H1 (cell line): Measurements from ENCODE around the gene INPP5J. TPM values are rescaled to one million over a fixed set of nuclear protein-coding genes. Genes with fewer than 3 reads are reported as not detected.

Experiments used
- BCL11A ChIP-seq, 2 experiments: IDR thresholded peaks; one replicate each; pipeline ENCODE4 v1.6.1; 2011; ENCODE audit warnings: low read depth in 2 of 2, low read length in 2 of 2, mild to moderate bottlenecking in 2 of 2
- CBX5 ChIP-seq: fragments of 300-800, 300-1000 bp; sonication (generic); IDR thresholded peaks from 2 replicates; pipeline ENCODE4 v1.7.1; 2016; ENCODE audit warnings: antibody characterized with exemption, low read length, low read depth
- CREB1 ChIP-seq: IDR thresholded peaks from 2 replicates; pipeline ENCODE4 v1.6.1; 2012; ENCODE audit warnings: inconsistent platforms
- FOSL1 ChIP-seq: IDR thresholded peaks from 2 replicates; pipeline ENCODE4 v1.6.1; 2011; ENCODE audit warnings: mild to moderate bottlenecking, low read depth, low read length, moderate library complexity; ENCODE audit not compliant: insufficient read depth
- RXRA ChIP-seq: IDR thresholded peaks from 2 replicates; pipeline ENCODE4 v1.6.1; 2011; ENCODE audit warnings: low read depth, mild to moderate bottlenecking, low read length, moderate library complexity; ENCODE audit not compliant: insufficient read depth
- TBP ChIP-seq: IDR thresholded peaks from 2 replicates; pipeline ENCODE4 v1.6.1; 2011; ENCODE audit warnings: low read depth, low read length, improper control_type of control experiment
- polyA plus RNA-seq, 7 experiments: library from polyadenylated mRNA; depleted of rRNA in 3 of 7; stranded (reverse) in 5 of 7; unstranded in 2 of 7; fragments of >200 nt in 5 of 7; fragments of 200-250 nt in 2 of 7; gene quantifications; 1 replicate in 5 of 7; 2 replicates in 1 of 7; 4 replicates in 1 of 7; pipeline versions ENCODE4 v1.2.1 to v1.2.3, GENCODE V29; 2011 to 2013; ENCODE audit warnings: missing spikeins in 2 of 7, mixed read lengths in 2 of 7
- total RNA-seq: library from RNA; stranded (reverse); fragmentation: NEBNext Ultra II Directional; extraction: Animal tissue kit (Norgen Biotek cat#: 25700); gene quantifications from 2 replicates; pipeline ENCODE4 v1.2.1, GENCODE V29; 2021
- TF ChIP-seq, protein P1 (sequence below): IDR thresholded peaks from 2 replicates; pipeline ENCODE4 v1.6.1; 2011; ENCODE audit warnings: low read length, improper control_type of control experiment
- TF ChIP-seq, protein P2 (sequence below), 3 experiments: IDR thresholded peaks; 1 replicate in 2 of 3; 2 replicates in 1 of 3; pipeline versions ENCODE4 v1.5.1 to v1.6.1; 2011; ENCODE audit warnings: low read length in 3 of 3, mild to moderate bottlenecking in 3 of 3, inconsistent platforms in 2 of 3, low read depth in 1 of 3, moderate library complexity in 1 of 3; ENCODE audit not compliant: insufficient read depth in 1 of 3; ENCODE audit errors: control extremely low read depth in 1 of 3

INPP5J gene
- total and polyA plus RNA-seq, 2 of the 8 experiments (the other 6 are each of a cell fraction or from before 2014, with no cell fraction given) = 5.4 to 6.0 TPM

DNA sequence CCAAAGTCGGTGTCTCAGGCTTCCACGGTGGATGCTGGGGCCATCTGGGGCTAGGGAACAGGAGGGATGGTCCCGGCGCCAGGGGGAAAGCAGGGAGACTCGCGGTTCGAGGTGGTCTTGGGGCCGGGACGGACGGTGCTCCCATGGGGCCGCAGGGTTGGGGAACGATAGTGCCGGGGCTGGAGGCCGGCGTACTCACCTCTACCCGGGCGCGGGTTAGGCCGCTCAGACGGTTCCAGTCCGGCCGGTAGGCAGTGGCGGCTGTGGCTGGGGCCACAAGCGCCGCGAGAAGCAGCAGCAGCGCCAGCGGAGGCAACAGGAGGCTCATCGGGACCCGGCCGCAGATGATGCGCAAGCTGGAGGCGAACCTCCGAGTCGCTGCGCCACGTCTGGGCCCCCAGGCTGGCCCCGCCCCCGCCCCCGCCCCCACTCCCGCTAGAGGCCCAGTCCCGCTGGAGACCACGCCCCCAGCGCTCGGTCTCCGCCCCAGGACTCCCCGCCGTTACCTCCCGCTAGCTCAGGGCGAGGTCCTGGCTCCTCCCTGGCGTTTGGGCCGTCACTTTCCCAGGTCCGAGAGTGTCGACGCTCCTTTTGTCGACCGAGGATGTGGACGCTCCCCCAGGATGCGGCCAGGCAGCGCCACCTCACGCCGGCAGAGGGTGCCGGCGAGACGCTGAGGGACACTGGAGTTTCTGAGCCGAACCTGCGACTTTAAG is 15.4 kb upstream of the INPP5J start, which contains the start of gene SELENOM (continued):
- TF ChIP-seq, protein P1, sequence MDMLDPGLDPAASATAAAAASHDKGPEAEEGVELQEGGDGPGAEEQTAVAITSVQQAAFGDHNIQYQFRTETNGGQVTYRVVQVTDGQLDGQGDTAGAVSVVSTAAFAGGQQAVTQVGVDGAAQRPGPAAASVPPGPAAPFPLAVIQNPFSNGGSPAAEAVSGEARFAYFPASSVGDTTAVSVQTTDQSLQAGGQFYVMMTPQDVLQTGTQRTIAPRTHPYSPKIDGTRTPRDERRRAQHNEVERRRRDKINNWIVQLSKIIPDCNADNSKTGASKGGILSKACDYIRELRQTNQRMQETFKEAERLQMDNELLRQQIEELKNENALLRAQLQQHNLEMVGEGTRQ = no peak
- TF ChIP-seq TBP = peak; percentile 57; the same call in 1 of the 2 replicates
- no peak for TF ChIP-seq CBX5
- TF ChIP-seq FOSL1 = no peak
- TF ChIP-seq BCL11A (IDR thresholded peaks at IDR 0.05; ENCODE audit: low read depth in 2 of 2, low read length in 2 of 2) = no peak
- peak; percentile 95 for TF ChIP-seq CREB1
- TF ChIP-seq, protein P2, sequence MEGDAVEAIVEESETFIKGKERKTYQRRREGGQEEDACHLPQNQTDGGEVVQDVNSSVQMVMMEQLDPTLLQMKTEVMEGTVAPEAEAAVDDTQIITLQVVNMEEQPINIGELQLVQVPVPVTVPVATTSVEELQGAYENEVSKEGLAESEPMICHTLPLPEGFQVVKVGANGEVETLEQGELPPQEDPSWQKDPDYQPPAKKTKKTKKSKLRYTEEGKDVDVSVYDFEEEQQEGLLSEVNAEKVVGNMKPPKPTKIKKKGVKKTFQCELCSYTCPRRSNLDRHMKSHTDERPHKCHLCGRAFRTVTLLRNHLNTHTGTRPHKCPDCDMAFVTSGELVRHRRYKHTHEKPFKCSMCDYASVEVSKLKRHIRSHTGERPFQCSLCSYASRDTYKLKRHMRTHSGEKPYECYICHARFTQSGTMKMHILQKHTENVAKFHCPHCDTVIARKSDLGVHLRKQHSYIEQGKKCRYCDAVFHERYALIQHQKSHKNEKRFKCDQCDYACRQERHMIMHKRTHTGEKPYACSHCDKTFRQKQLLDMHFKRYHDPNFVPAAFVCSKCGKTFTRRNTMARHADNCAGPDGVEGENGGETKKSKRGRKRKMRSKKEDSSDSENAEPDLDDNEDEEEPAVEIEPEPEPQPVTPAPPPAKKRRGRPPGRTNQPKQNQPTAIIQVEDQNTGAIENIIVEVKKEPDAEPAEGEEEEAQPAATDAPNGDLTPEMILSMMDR (IDR thresholded peaks at IDR 0.05; ENCODE audit: control extremely low read depth in 1 of 3, insufficient read depth in 1 of 3, low read depth in 1 of 3, low read length in 3 of 3) = peak; percentile 75 to 83 (median 76)
- 0 out of 2 replicates have a peak, but pooled peaks have one; percentile 44 for TF ChIP-seq RXRA
